Measurements from ENCODE around the gene OR2T2. TPM values are rescaled to one million over a fixed set of nuclear protein-coding genes. Genes with fewer than 3 reads are reported as not detected.
"Not testable (repeated sequence)": the region's sequence is repeated elsewhere in the genome, so short reads cannot be mapped to it uniquely, and the experiment has no call there.

Gene OR2T2
- total RNA-seq, 1 experiment from 2014 or later: not detected

GRCh38 chr1:248436303-248436702 lies 9.1 kb upstream of the OR2T2 start:
- DNase-seq; H3K4me2 ChIP-seq; H3K27ac ChIP-seq; H3K4me1 ChIP-seq (replicated peaks; ENCODE audit: insufficient read depth); H3K36me3 ChIP-seq (ENCODE audit: low read depth); H3K4me3 ChIP-seq; H2AFZ ChIP-seq; H3K79me2 ChIP-seq (ENCODE audit: low read depth); H3K9me3 ChIP-seq (ENCODE audit: insufficient read depth, low read depth); CTCF ChIA-PET; H4K20me1 ChIP-seq (ENCODE audit: insufficient read depth); intact Hi-C loops (cut with micrococcal nuclease; ENCODE audit: unreplicated experiment); BruUV-seq (replicated peaks); H3F3A ChIP-seq (ENCODE audit: insufficient read depth, low read depth); POLR2A ChIA-PET (ENCODE audit: unreplicated experiment); H3K9me2 ChIP-seq (ENCODE audit: insufficient read depth); H3K27me3 ChIP-seq (ENCODE audit: insufficient read depth, low read depth): not testable (repeated sequence)

GRCh38 chr1:248438668-248439067 lies 6.8 kb upstream of the OR2T2 start:
- DNase-seq; H3K9me2 ChIP-seq (ENCODE audit: insufficient read depth); intact Hi-C loops (cut with micrococcal nuclease; ENCODE audit: unreplicated experiment); H3K27ac ChIP-seq; H3K79me2 ChIP-seq (ENCODE audit: low read depth); H3K4me1 ChIP-seq (replicated peaks; ENCODE audit: insufficient read depth); CTCF ChIA-PET; H3K36me3 ChIP-seq (ENCODE audit: low read depth); H3F3A ChIP-seq (ENCODE audit: insufficient read depth, low read depth); H3K27me3 ChIP-seq (ENCODE audit: insufficient read depth, low read depth); BruUV-seq (replicated peaks); H2AFZ ChIP-seq; H3K4me3 ChIP-seq; H3K4me2 ChIP-seq; H4K20me1 ChIP-seq (ENCODE audit: insufficient read depth); H3K9me3 ChIP-seq (ENCODE audit: insufficient read depth, low read depth); POLR2A ChIA-PET (ENCODE audit: unreplicated experiment): not testable (repeated sequence)

- H3K27me3 ChIP-seq (ENCODE audit: insufficient read depth, low read depth); H3F3A ChIP-seq (ENCODE audit: insufficient read depth, low read depth); H3K27ac ChIP-seq; H4K20me1 ChIP-seq (ENCODE audit: insufficient read depth); H3K9me3 ChIP-seq (ENCODE audit: insufficient read depth, low read depth); BruUV-seq (replicated peaks); POLR2A ChIA-PET (ENCODE audit: unreplicated experiment); H3K79me2 ChIP-seq (ENCODE audit: low read depth); DNase-seq; H3K4me1 ChIP-seq (replicated peaks; ENCODE audit: insufficient read depth); H3K36me3 ChIP-seq (ENCODE audit: low read depth); H3K4me2 ChIP-seq; H3K4me3 ChIP-seq; H2AFZ ChIP-seq; CTCF ChIA-PET; H3K9me2 ChIP-seq (ENCODE audit: insufficient read depth); intact Hi-C loops (cut with micrococcal nuclease; ENCODE audit: unreplicated experiment): not testable (repeated sequence)
Observed at GRCh38 chr1:248439283-248439682, 6.2 kb upstream of the OR2T2 start.

- intact Hi-C loops (cut with micrococcal nuclease; ENCODE audit: unreplicated experiment); H3K9me2 ChIP-seq (ENCODE audit: insufficient read depth); H2AFZ ChIP-seq; H3F3A ChIP-seq (ENCODE audit: insufficient read depth, low read depth); BruUV-seq (replicated peaks); DNase-seq; H3K79me2 ChIP-seq (ENCODE audit: low read depth); H3K4me1 ChIP-seq (replicated peaks; ENCODE audit: insufficient read depth); H3K36me3 ChIP-seq (ENCODE audit: low read depth); H3K27ac ChIP-seq; H3K27me3 ChIP-seq (ENCODE audit: insufficient read depth, low read depth); H3K4me3 ChIP-seq; CTCF ChIA-PET; H3K9me3 ChIP-seq (ENCODE audit: insufficient read depth, low read depth); H4K20me1 ChIP-seq (ENCODE audit: insufficient read depth); POLR2A ChIA-PET (ENCODE audit: unreplicated experiment); H3K4me2 ChIP-seq: not testable (repeated sequence)
Observed at GRCh38 chr1:248442500-248443277, 2.7 kb upstream of the OR2T2 start.

GRCh38 chr1:248444603-248445002 lies 834 bp upstream of the OR2T2 start:
- CTCF ChIA-PET; H3K9me3 ChIP-seq (ENCODE audit: insufficient read depth, low read depth); H3K27ac ChIP-seq; H3K27me3 ChIP-seq (ENCODE audit: insufficient read depth, low read depth); H3K36me3 ChIP-seq (ENCODE audit: low read depth); H3K4me2 ChIP-seq; H3K4me1 ChIP-seq (replicated peaks; ENCODE audit: insufficient read depth); H3F3A ChIP-seq (ENCODE audit: insufficient read depth, low read depth); H3K79me2 ChIP-seq (ENCODE audit: low read depth); H2AFZ ChIP-seq; H4K20me1 ChIP-seq (ENCODE audit: insufficient read depth); intact Hi-C loops (cut with micrococcal nuclease; ENCODE audit: unreplicated experiment); DNase-seq; H3K4me3 ChIP-seq; BruUV-seq (replicated peaks); POLR2A ChIA-PET (ENCODE audit: unreplicated experiment); H3K9me2 ChIP-seq (ENCODE audit: insufficient read depth): not testable (repeated sequence)

GRCh38 chr1:248448409-248449074 lies 3.1 kb downstream of the OR2T2 start:
- H4K20me1 ChIP-seq (ENCODE audit: insufficient read depth); H3K9me3 ChIP-seq (ENCODE audit: insufficient read depth, low read depth); H3F3A ChIP-seq (ENCODE audit: insufficient read depth, low read depth); DNase-seq; H3K9me2 ChIP-seq (ENCODE audit: insufficient read depth); BruUV-seq (replicated peaks); H3K27me3 ChIP-seq (ENCODE audit: insufficient read depth, low read depth); CTCF ChIA-PET; H3K4me2 ChIP-seq; POLR2A ChIA-PET (ENCODE audit: unreplicated experiment); intact Hi-C loops (cut with micrococcal nuclease; ENCODE audit: unreplicated experiment); H3K79me2 ChIP-seq (ENCODE audit: low read depth); H3K4me3 ChIP-seq; H2AFZ ChIP-seq; H3K4me1 ChIP-seq (replicated peaks; ENCODE audit: insufficient read depth); H3K36me3 ChIP-seq (ENCODE audit: low read depth); H3K27ac ChIP-seq: not testable (repeated sequence)

GRCh38 chr1:248449821-248450465 lies 4.5 kb downstream of the OR2T2 start:
- H3K36me3 ChIP-seq (ENCODE audit: low read depth); H4K20me1 ChIP-seq (ENCODE audit: insufficient read depth); H3K9me2 ChIP-seq (ENCODE audit: insufficient read depth); intact Hi-C loops (cut with micrococcal nuclease; ENCODE audit: unreplicated experiment); H3K4me1 ChIP-seq (replicated peaks; ENCODE audit: insufficient read depth); H3K79me2 ChIP-seq (ENCODE audit: low read depth); H3K4me3 ChIP-seq; H3K27me3 ChIP-seq (ENCODE audit: insufficient read depth, low read depth); DNase-seq; H3K4me2 ChIP-seq; H3K27ac ChIP-seq; BruUV-seq (replicated peaks); H3K9me3 ChIP-seq (ENCODE audit: insufficient read depth, low read depth); CTCF ChIA-PET; POLR2A ChIA-PET (ENCODE audit: unreplicated experiment); H3F3A ChIP-seq (ENCODE audit: insufficient read depth, low read depth); H2AFZ ChIP-seq: not testable (repeated sequence)
